Fibroblast of lung (primary cell): Measurements from ENCODE around the gene TSSK3.

Source experiments
- CTCF ChIP-seq, 2 donors: IDR thresholded peaks in 1 of 2; conservative IDR thresholded peaks in 1 of 2; 1 replicate in 1 of 2; 2 replicates in 1 of 2; pipeline ENCODE4 v1.5.1; 2011 to 2012; ENCODE audit warnings: low read length in 2 of 2, control low read depth in 1 of 2, inconsistent platforms in 1 of 2, low read depth in 1 of 2, mild to moderate bottlenecking in 1 of 2
- EZH2 ChIP-seq: IDR thresholded peaks from 2 replicates; pipeline ENCODE4 v1.5.1; 2012; ENCODE audit warnings: low read length, control low read depth, mild to moderate bottlenecking; ENCODE audit errors: missing control alignments

- TF ChIP-seq CTCF (conservative IDR thresholded peaks at IDR 0.05 in 1 of 2, IDR thresholded peaks at IDR 0.05 in 1 of 2; ENCODE audit: low read depth in 1 of 2, low read length in 2 of 2): no peak
- no peak for TF ChIP-seq EZH2
Observed at GRCh38 chr1:32352831-32353383, 9.4 kb upstream of the TSSK3 start.
